ENCODE data around the gene ZNF385B. TPM values are rescaled to one million over a fixed set of nuclear protein-coding genes. Genes with fewer than 3 reads are reported as not detected.

ZNF385B gene
- total RNA-seq, 1 experiment from 2014 or later, result 2.2 TPM

- no peak for DNase-seq (ENCODE audit: low spot score)
- Mint-ChIP-seq H3K36me3 (peaks cover 4% of the 10 kb centered on the region; the same call in 1 of the 2 replicates), H3K4me1 (peaks cover 5% of the 10 kb centered on the region; the same call in 1 of the 2 replicates), H3K4me3 (no peak overlapping the region), H3K27me3 (ENCODE audit: low read depth) (no peaks in the 10 kb centered on the region), H3K27ac (no peak overlapping the region), H3K9me3 (peaks cover 8% of the 10 kb centered on the region)
- ATAC-seq, result no peak
- ChIA-PET CTCF (no interaction called here), POLR2A (no interaction called here)
- TF ChIP-seq JAZF1 (CRISPR knock-in tag; IDR thresholded peaks at IDR 0.05) (no peak), GABPB1 (CRISPR knock-in tag; IDR thresholded peaks at IDR 0.05) (no peak), ZNF425 (CRISPR knock-in tag; conservative IDR thresholded peaks at IDR 0.05) (no peak), SP1 (CRISPR knock-in tag; conservative IDR thresholded peaks at IDR 0.05) (no peak), NFATC4 (CRISPR knock-in tag; IDR thresholded peaks at IDR 0.05) (no peak), ETV6 (CRISPR knock-in tag; IDR thresholded peaks at IDR 0.05) (no peak), CREM (CRISPR knock-in tag; IDR thresholded peaks at IDR 0.05) (no peak)
These were observed 170.2 kb downstream of the ZNF385B start for GRCh38 chr2:179691235-179691634.

- TF ChIP-seq PRDM15 (CRISPR knock-in tag; IDR thresholded peaks at IDR 0.05), result no peak
- no peak for TF ChIP-seq CBFB (CRISPR knock-in tag; IDR thresholded peaks at IDR 0.05; ENCODE audit: low read depth)
- TF ChIP-seq USF2 (CRISPR knock-in tag; IDR thresholded peaks at IDR 0.05), result no peak
- no peak for TF ChIP-seq FOXK1 (CRISPR knock-in tag; IDR thresholded peaks at IDR 0.05)
- no peak for TF ChIP-seq MXD4 (CRISPR knock-in tag; IDR thresholded peaks at IDR 0.05; ENCODE audit: borderline replicate concordance)
- ChIA-PET POLR2A (no interaction called here), CTCF (no interaction called here)
- ATAC-seq, result no peak
- Mint-ChIP-seq H3K27me3 (ENCODE audit: low read depth) (no peaks in the 10 kb centered on the region), H3K4me3 (no peak overlapping the region), H3K4me1 (no peaks in the 10 kb centered on the region), H3K9me3 (peaks cover 15% of the 10 kb centered on the region), H3K27ac (no peak overlapping the region), H3K36me3 (peaks cover 4% of the 10 kb centered on the region; the same call in 1 of the 2 replicates)
- no peak for DNase-seq (ENCODE audit: low spot score)
These were observed 174.6 kb downstream of the ZNF385B start for GRCh38 chr2:179686718-179687342.

- Mint-ChIP-seq H3K9me3 (peaks cover 15% of the 10 kb centered on the region), H3K4me1 (no peaks in the 10 kb centered on the region), H3K4me3 (no peak overlapping the region), H3K36me3 (peaks cover 4% of the 10 kb centered on the region; the same call in 1 of the 2 replicates), H3K27ac (no peak overlapping the region), H3K27me3 (ENCODE audit: low read depth) (no peaks in the 10 kb centered on the region)
- DNase-seq (ENCODE audit: low spot score) (no peak), ATAC-seq (no peak)
- ChIA-PET CTCF (no interaction called here), POLR2A (no interaction called here)
- TF ChIP-seq OVOL2 (CRISPR knock-in tag; IDR thresholded peaks at IDR 0.05; ENCODE audit: borderline replicate concordance), result no peak
- TF ChIP-seq IRF2 (CRISPR knock-in tag; IDR thresholded peaks at IDR 0.05; ENCODE audit: borderline replicate concordance, low read depth), result no peak
- no peak for TF ChIP-seq GABPB1 (CRISPR knock-in tag; IDR thresholded peaks at IDR 0.05)
- TF ChIP-seq ZNF671 (CRISPR knock-in tag; IDR thresholded peaks at IDR 0.05), result no peak
- no peak for TF ChIP-seq MLX (CRISPR knock-in tag; IDR thresholded peaks at IDR 0.05)
- no peak for TF ChIP-seq ZNF532 (CRISPR knock-in tag; IDR thresholded peaks at IDR 0.05; ENCODE audit: borderline replicate concordance)
- TF ChIP-seq CBFB (CRISPR knock-in tag; IDR thresholded peaks at IDR 0.05; ENCODE audit: low read depth), result no peak
These were observed 175.3 kb downstream of the ZNF385B start for GRCh38 chr2:179686069-179686468.
